Right lobe of liver (tissue), 6 donors: ENCODE results near the gene TMEM37. TPM values are rescaled to one million over a fixed set of nuclear protein-coding genes. Genes with fewer than 3 reads are reported as not detected.

Experiments
- ATAC-seq, 4 donors: fragments of 200-7000 bp; cut with Tn5 transposase; one replicate each; pipeline ENCODE4 v1.9.1; 2020; ENCODE audit warnings: mild to moderate bottlenecking in 4 of 4, moderate library complexity in 4 of 4
- DNase-seq, 3 donors: peaks; one replicate each; pipeline ENCODE4 v3.0.0-alpha.2; 2020
- H3K27ac ChIP-seq, 3 donors: fragments of 200-600 bp; one replicate each; pipeline ENCODE4 v1.8.0; 2022
- H3K27me3 ChIP-seq, 2 donors: fragments of 200-600 bp; one replicate each; pipeline ENCODE4 v1.8.0; 2022
- H3K36me3 ChIP-seq, 4 donors: fragments of 200-600 bp; sonication (generic) in 1 of 4; one replicate each; pipeline versions ENCODE4 v1.5.1 to v1.8.0; 2017 to 2022; ENCODE audit warnings: control low read depth in 1 of 4
- H3K4me1 ChIP-seq, 4 donors: fragments of 200-600 bp; sonication (generic) in 1 of 4; one replicate each; pipeline versions ENCODE4 v1.5.1 to v1.8.0; 2017 to 2022; ENCODE audit warnings: control low read depth in 1 of 4
- H3K4me3 ChIP-seq, 3 donors: fragments of 200-600 bp; one replicate each; pipeline ENCODE4 v1.8.0; 2022
- H3K9me3 ChIP-seq, 4 donors: fragments of 200-600 bp; sonication (generic) in 1 of 4; one replicate each; pipeline versions ENCODE4 v1.5.1 to v1.8.0; 2017 to 2022; ENCODE audit warnings: control low read depth in 1 of 4
- CTCF ChIP-seq, 4 donors: fragments of 200-600 bp in 3 of 4; fragments of 450-650 bp in 1 of 4; IDR thresholded peaks; one replicate each; pipeline versions ENCODE4 v1.5.1 to v1.8.0; 2016 to 2022; ENCODE audit warnings: antibody characterized with exemption in 4 of 4, mild to moderate bottlenecking in 2 of 4
- POLR2A ChIP-seq: fragments of 450-650 bp; IDR thresholded peaks from one replicate; pipeline ENCODE4 v1.6.1; 2017; ENCODE audit warnings: antibody characterized with exemption, mild to moderate bottlenecking
- WGBS: methylation state at CpG from one replicate; pipeline ENCODE4 v1.1.6; 2018; ENCODE audit warnings: low coverage, low lambda C conversion rate; ENCODE audit not compliant: insufficient coverage; ENCODE audit errors: missing lambda C conversion rate; 5-methylcytosine and 5-hydroxymethylcytosine counted together
- intact Hi-C, 2 donors: fragments of 100-400 bp; cut with DNase I; formaldehyde crosslinking; loops; one replicate each; pipeline versions ENCODE4 v1.11.2 to v1.14.1; 2022
- total RNA-seq, 6 experiments: library from RNA; depleted of rRNA in 2 of 6; stranded (reverse); fragments of >200 nt in 2 of 6; fragmentation: NEBNext Ultra II Directional in 3 of 6; extraction: Animal tissue kit (Norgen Biotek cat#: 25700) in 3 of 6; gene quantifications; one replicate each; pipeline versions ENCODE4 v1.1.0 to v1.2.4, GENCODE V29; 2016 to 2023
- donor health status: DM: no; HTN: yes; CAD: no.
- donor health status: DM: no; HTN: no; CAD: no.
- donor health status: DM: no; HTN: no; CAD: no.
- donor health status: DM: no; HTN: yes; CAD: no.
- donor health status: DM: no; HTN: yes; CAD: no.

The TMEM37 gene
- total RNA-seq, 6 experiments from 2014 or later: 37.3 to 96.6 (median 73.5) TPM

- peaks cover 0 to 12% (median 6%) of the 10 kb centered on the region in 4 donors for H3K4me1 ChIP-seq
- DNase-seq: no peak
- intact Hi-C loops: no loop called here
- H3K9me3 ChIP-seq: no peaks in the 10 kb centered on the region
- TF ChIP-seq POLR2A: no peak
- TF ChIP-seq CTCF (IDR thresholded peaks at IDR 0.05): no peak
- no peaks in the 10 kb centered on the region for H3K27me3 ChIP-seq
- 73% methylated on average over 4 of the region's 7 CpGs for WGBS
- H3K4me3 ChIP-seq: no peak overlapping the region
- peak in 2 of 4 donors; percentile 5 to 18 for ATAC-seq
- peaks cover 0 to 27% (median 8%) of the 10 kb centered on the region in 4 donors for H3K36me3 ChIP-seq
- H3K27ac ChIP-seq: no peak overlapping the region
These were observed 10.6 kb downstream of the TMEM37 start for GRCh38 chr2:119442226-119442619.

GRCh38 chr2:119442850-119443249 lies 11.2 kb downstream of the TMEM37 start:
- Histone ChIP-seq H3K36me3 (peaks cover 0 to 21% (median 8%) of the 10 kb centered on the region in 4 donors), H3K27ac (no peak overlapping the region), H3K4me1 (peaks cover 0 to 6% (median 3%) of the 10 kb centered on the region in 4 donors), H3K9me3 (no peaks in the 10 kb centered on the region), H3K4me3 (no peak overlapping the region), H3K27me3 (no peaks in the 10 kb centered on the region)
- ATAC-seq (peak in 3 of 4 donors; percentile 7 to 14 (median 14)), DNase-seq (no peak)
- WGBS: 56% methylated on average over 3 of the region's 11 CpGs
- TF ChIP-seq CTCF (IDR thresholded peaks at IDR 0.05) (no peak), POLR2A (no peak)
- intact Hi-C loops: no loop called here

- Histone ChIP-seq H3K9me3 (no peaks in the 10 kb centered on the region), H3K4me3 (no peak overlapping the region), H3K36me3 (no peaks in the 10 kb centered on the region), H3K4me1 (no peaks in the 10 kb centered on the region), H3K27me3 (no peaks in the 10 kb centered on the region), H3K27ac (no peak overlapping the region)
- TF ChIP-seq POLR2A (no peak), CTCF (IDR thresholded peaks at IDR 0.05) (no peak)
- WGBS: 68% methylated on average over 9 of the region's 9 CpGs
- ATAC-seq (no peak), DNase-seq (no peak)
- intact Hi-C loops: no loop called here
These were observed 14.4 kb downstream of the TMEM37 start for GRCh38 chr2:119446037-119446436.

- Histone ChIP-seq H3K36me3 (no peaks in the 10 kb centered on the region), H3K27ac (no peak overlapping the region), H3K9me3 (no peaks in the 10 kb centered on the region), H3K4me3 (no peak overlapping the region), H3K27me3 (no peaks in the 10 kb centered on the region), H3K4me1 (no peaks in the 10 kb centered on the region)
- TF ChIP-seq CTCF (IDR thresholded peaks at IDR 0.05): no peak
- TF ChIP-seq POLR2A: no peak
- DNase-seq: no peak
- peak in 1 of 4 donors; percentile 12 for ATAC-seq
- 69% methylated on average over 8 of the region's 9 CpGs for WGBS
- intact Hi-C loops: no loop called here
These were observed 16.9 kb downstream of the TMEM37 start for GRCh38 chr2:119448427-119449141.
